Panc1 (cell line): ENCODE data around the gene ELMO2. TPM values are rescaled to one million over a fixed set of nuclear protein-coding genes. Genes with fewer than 3 reads are reported as not detected.

Source experiments
- ATAC-seq: fragments of 200-7000 bp; cut with Tn5 transposase; 2 replicates; pipeline ENCODE4 v1.9.1; 2020; ENCODE audit warnings: mild to moderate bottlenecking, moderate library complexity
- BruUV-seq: library from RNA; stranded (reverse); fragments of 400-500 nt; replicated peaks from 2 replicates; lab custom pipeline; 2021; lab: Mats Ljungman, UMichigan
- CTCF ChIA-PET: fragments of 300-600 bp; sonication (Branson Sonifier 250); formaldehyde crosslinking; loops from one replicate; lab custom pipeline; 2022; ENCODE audit warnings: antibody characterized with exemption; lab: Charles Lee
- POLR2A ChIA-PET: fragments of 300-600 bp; sonication (Branson Sonifier 250); formaldehyde crosslinking; loops from one replicate; lab custom pipeline; 2022; ENCODE audit warnings: antibody characterized with exemption; lab: Charles Lee
- DNase-seq: peaks from one replicate; pipeline ENCODE4 v3.0.0-alpha.2; 2010; ENCODE audit warnings: low read depth, low spot score
- H3K27ac ChIP-seq: 2 replicates; pipeline ENCODE4 v1.5.1; 2011; ENCODE audit warnings: mild to moderate bottlenecking, low read length, inconsistent platforms
- H3K27me3 ChIP-seq: fragments of 200-500 bp; sonication (Bioruptor generic); 2 replicates; pipeline ENCODE4 v1.6.0; 2014; ENCODE audit warnings: low read length, inconsistent platforms; ENCODE audit not compliant: control insufficient read depth, insufficient read depth
- H3K36me3 ChIP-seq: fragments of 200-500 bp; sonication (Bioruptor generic); 2 replicates; pipeline ENCODE4 v1.5.1; 2014; ENCODE audit warnings: inconsistent platforms, mild to moderate bottlenecking, low read length, moderate library complexity; ENCODE audit not compliant: control insufficient read depth, insufficient read depth
- H3K4me1 ChIP-seq: 2 replicates; pipeline ENCODE4 v1.5.1; 2011; ENCODE audit warnings: inconsistent platforms, mild to moderate bottlenecking, low read length, moderate library complexity; ENCODE audit not compliant: control insufficient read depth, insufficient read depth
- H3K4me3 ChIP-seq, 2 experiments: 2 replicates each; pipeline ENCODE4 v1.5.1; 2011 to 2012; ENCODE audit warnings: low read depth in 2 of 2, low read length in 2 of 2, mild to moderate bottlenecking in 2 of 2, inconsistent platforms in 1 of 2, moderate library complexity in 1 of 2
- H3K9me3 ChIP-seq: fragments of 200-500 bp; sonication (Bioruptor generic); 2 replicates; pipeline ENCODE4 v1.5.1; 2014; ENCODE audit warnings: low read depth, mild to moderate bottlenecking, inconsistent platforms, low read length, moderate library complexity; ENCODE audit not compliant: control insufficient read depth, insufficient read depth
- POLR2AphosphoS5 ChIP-seq: IDR thresholded peaks from 2 replicates; pipeline ENCODE4 v1.6.1; 2012; ENCODE audit warnings: mild to moderate bottlenecking, low read depth, low read length, moderate library complexity
- SIN3A ChIP-seq: IDR thresholded peaks from 2 replicates; pipeline ENCODE4 v1.6.1; 2012; ENCODE audit warnings: low read depth, mild to moderate bottlenecking, low read length, moderate library complexity, borderline replicate concordance; ENCODE audit not compliant: insufficient read depth
- TCF7L2 ChIP-seq: IDR thresholded peaks from 2 replicates; pipeline ENCODE4 v1.6.1; 2011; ENCODE audit warnings: mild to moderate bottlenecking, low read depth, low read length, inconsistent platforms
- in situ Hi-C: cut with HindIII; loops from 2 replicates; pipeline ENCODE4 v1.10.0; 2016; ENCODE audit warnings: low sequenced_read_pairs, low pct_unique_long_range_greater_than_20kb
- intact Hi-C: fragments of 100-400 bp; cut with micrococcal nuclease; formaldehyde crosslinking; loops from one replicate; pipeline ENCODE4 v1.10.0; 2022; ENCODE audit not compliant: unreplicated experiment
- total RNA-seq: library from RNA; stranded (reverse); gene quantifications from one replicate; pipeline ENCODE4 v1.2.1, GENCODE V29; 2021; ENCODE audit not compliant: unreplicated experiment
- TF ChIP-seq, protein P1 (sequence below): fragments of 450-650 bp; IDR thresholded peaks from 2 replicates; pipeline ENCODE4 v1.5.1; 2017; ENCODE audit warnings: mild to moderate bottlenecking
- TF ChIP-seq, protein P2 (sequence below), 2 experiments: IDR thresholded peaks; 2 replicates each; pipeline ENCODE4 v1.6.1; 2011 to 2012; ENCODE audit warnings: low read depth in 2 of 2, control low read depth in 1 of 2, low read length in 1 of 2, mild to moderate bottlenecking in 1 of 2, moderate library complexity in 1 of 2; ENCODE audit not compliant: insufficient read depth in 1 of 2

Gene ELMO2
- total RNA-seq, 1 experiment from 2014 or later, result 40.4 TPM

DNA sequence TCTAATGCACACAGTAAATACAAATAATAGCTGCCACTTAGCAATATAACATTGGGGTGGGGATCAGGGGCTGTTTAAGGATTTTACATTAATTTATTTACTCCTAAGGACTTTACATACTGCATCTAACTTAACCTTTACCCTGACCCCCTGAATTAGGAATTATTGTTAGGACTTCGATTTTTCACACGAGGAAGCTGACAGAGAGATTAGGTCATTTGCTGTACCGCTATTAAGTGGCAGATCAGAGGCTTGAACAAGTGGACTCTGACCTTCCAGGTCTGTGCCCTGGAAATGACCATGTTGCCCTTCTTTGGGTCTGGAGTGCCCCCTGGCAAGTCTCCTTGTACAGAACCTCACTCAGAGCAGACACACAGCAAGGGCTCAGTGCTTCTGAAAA lies 5.2 kb upstream of the ELMO2 start:
- TF ChIP-seq, protein P1, sequence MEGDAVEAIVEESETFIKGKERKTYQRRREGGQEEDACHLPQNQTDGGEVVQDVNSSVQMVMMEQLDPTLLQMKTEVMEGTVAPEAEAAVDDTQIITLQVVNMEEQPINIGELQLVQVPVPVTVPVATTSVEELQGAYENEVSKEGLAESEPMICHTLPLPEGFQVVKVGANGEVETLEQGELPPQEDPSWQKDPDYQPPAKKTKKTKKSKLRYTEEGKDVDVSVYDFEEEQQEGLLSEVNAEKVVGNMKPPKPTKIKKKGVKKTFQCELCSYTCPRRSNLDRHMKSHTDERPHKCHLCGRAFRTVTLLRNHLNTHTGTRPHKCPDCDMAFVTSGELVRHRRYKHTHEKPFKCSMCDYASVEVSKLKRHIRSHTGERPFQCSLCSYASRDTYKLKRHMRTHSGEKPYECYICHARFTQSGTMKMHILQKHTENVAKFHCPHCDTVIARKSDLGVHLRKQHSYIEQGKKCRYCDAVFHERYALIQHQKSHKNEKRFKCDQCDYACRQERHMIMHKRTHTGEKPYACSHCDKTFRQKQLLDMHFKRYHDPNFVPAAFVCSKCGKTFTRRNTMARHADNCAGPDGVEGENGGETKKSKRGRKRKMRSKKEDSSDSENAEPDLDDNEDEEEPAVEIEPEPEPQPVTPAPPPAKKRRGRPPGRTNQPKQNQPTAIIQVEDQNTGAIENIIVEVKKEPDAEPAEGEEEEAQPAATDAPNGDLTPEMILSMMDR, result no peak
- TF ChIP-seq TCF7L2 (no peak), SIN3A (no peak), POLR2AphosphoS5 (no peak)
- TF ChIP-seq, protein P2, sequence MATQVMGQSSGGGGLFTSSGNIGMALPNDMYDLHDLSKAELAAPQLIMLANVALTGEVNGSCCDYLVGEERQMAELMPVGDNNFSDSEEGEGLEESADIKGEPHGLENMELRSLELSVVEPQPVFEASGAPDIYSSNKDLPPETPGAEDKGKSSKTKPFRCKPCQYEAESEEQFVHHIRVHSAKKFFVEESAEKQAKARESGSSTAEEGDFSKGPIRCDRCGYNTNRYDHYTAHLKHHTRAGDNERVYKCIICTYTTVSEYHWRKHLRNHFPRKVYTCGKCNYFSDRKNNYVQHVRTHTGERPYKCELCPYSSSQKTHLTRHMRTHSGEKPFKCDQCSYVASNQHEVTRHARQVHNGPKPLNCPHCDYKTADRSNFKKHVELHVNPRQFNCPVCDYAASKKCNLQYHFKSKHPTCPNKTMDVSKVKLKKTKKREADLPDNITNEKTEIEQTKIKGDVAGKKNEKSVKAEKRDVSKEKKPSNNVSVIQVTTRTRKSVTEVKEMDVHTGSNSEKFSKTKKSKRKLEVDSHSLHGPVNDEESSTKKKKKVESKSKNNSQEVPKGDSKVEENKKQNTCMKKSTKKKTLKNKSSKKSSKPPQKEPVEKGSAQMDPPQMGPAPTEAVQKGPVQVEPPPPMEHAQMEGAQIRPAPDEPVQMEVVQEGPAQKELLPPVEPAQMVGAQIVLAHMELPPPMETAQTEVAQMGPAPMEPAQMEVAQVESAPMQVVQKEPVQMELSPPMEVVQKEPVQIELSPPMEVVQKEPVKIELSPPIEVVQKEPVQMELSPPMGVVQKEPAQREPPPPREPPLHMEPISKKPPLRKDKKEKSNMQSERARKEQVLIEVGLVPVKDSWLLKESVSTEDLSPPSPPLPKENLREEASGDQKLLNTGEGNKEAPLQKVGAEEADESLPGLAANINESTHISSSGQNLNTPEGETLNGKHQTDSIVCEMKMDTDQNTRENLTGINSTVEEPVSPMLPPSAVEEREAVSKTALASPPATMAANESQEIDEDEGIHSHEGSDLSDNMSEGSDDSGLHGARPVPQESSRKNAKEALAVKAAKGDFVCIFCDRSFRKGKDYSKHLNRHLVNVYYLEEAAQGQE (IDR thresholded peaks at IDR 0.05; ENCODE audit: insufficient read depth in 1 of 2, low read depth in 2 of 2, low read length in 1 of 2), result no peak
- peaks cover 9% of the 10 kb centered on the region; the same call in 1 of the 2 replicates for H3K4me1 ChIP-seq
- H3K27me3 ChIP-seq, result peaks cover 22% of the 10 kb centered on the region
- no peak for DNase-seq
- no peaks in the 10 kb centered on the region for H3K36me3 ChIP-seq
- H3K4me3 ChIP-seq, result no peak overlapping the region
- POLR2A ChIA-PET, result no interaction called here
- CTCF ChIA-PET, result no interaction called here
- H3K9me3 ChIP-seq, result no peaks in the 10 kb centered on the region
- intact Hi-C loops (no loop called here), in situ Hi-C loops (no loop called here)
- ATAC-seq, result no peak
- no peak overlapping the region for H3K27ac ChIP-seq
- no TSS peak for BruUV-seq

DNA sequence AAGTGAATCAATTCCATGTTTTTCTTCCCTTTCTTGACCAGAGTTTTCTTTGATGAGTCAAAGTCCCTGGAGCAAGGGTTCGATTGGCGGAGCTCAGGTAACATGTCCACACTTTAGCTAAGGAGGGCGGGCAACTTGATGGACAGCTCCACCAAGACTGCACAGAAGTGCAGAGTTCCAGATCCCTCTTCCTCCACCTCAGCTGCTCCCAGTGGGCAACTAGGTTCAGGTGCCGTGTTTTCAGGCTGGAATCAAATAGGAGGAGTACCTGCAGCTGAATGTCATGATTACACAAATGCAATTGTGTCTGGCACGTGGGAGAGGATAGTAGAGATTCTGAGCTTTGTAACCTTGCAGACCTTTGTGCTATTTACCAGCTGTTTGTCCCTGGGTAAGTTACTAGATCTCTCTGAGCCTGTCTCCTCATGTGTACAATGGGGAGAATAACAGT lies 1.9 kb upstream of the ELMO2 start:
- no peak for DNase-seq
- Histone ChIP-seq H3K27me3 (peaks cover 3% of the 10 kb centered on the region; the same call in 1 of the 2 replicates), H3K4me1 (peaks cover 15% of the 10 kb centered on the region), H3K4me3 (no peak overlapping the region), H3K27ac (no peak overlapping the region), H3K9me3 (no peaks in the 10 kb centered on the region), H3K36me3 (no peaks in the 10 kb centered on the region; the same call in 1 of the 2 replicates)
- CTCF ChIA-PET, result no interaction called here
- BruUV-seq, result no TSS peak
- ATAC-seq, result no peak
- TF ChIP-seq, protein P1, result no peak
- TF ChIP-seq POLR2AphosphoS5, result no peak
- no peak for TF ChIP-seq SIN3A
- no peak for TF ChIP-seq TCF7L2
- TF ChIP-seq, protein P2 (IDR thresholded peaks at IDR 0.05; ENCODE audit: insufficient read depth in 1 of 2, low read depth in 2 of 2, low read length in 1 of 2), result no peak
- in situ Hi-C loops (no loop called here), intact Hi-C loops (no loop called here)
- POLR2A ChIA-PET, result interaction anchor here (0.6 kb wide), 1 partner anchor 167 kb away, joined by 3 read pairs; no protein-coding TSS in a partner anchor
